Measurements from ENCODE around the gene ARMC10.

GRCh38 chr7:103130901-103131624 lies 56.1 kb downstream of the ARMC10 start:
- TF ChIP-seq ZNF274 (IDR thresholded peaks at IDR 0.05; ENCODE audit: low read depth, low read length): no peak
- no peak for TF ChIP-seq YY1 (IDR thresholded peaks at IDR 0.05; ENCODE audit: insufficient read depth, insufficient read length)
- TF ChIP-seq SUZ12 (IDR thresholded peaks at IDR 0.05; ENCODE audit: extremely low read depth, insufficient read depth, insufficient read length): no peak
